Measurements from ENCODE around the gene VIPAS39. TPM values are rescaled to one million over a fixed set of nuclear protein-coding genes. Genes with fewer than 3 reads are reported as not detected.
A peak's percentile ranks its signal among the peaks of the same experiment; 100 is the strongest.

VIPAS39 gene
- total and polyA plus RNA-seq, 2 of the 13 experiments (the other 11 are each of a cell fraction or from before 2014, with no cell fraction given) = 13.3 to 21.5 TPM

DNA sequence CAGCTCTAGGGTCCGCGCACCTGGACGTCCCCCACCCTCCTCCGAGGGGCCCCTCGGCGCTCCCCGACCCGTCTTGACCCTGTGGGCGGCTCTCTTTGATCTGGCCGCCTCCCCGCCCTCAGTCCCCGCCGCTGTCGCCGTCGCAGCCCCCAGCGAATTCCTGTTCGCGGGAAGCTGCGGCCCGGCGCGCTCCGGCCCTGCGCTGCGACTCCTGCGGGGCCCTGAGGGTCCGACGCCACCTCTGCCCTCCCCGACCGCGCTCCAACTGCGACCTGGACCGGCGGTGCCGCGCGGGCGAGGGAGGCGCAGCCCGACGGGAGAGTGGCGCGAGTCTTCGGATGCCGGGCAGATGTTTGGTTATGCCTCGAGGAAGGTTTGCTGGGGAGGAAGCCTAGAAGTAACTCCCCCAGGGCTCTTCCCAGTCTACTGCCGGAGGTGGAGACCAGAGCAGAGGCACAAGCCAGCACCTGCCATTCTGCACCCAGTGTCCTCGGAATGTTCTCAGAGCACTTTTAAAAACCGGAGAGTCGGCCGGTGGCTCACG lies 41.7 kb upstream of the VIPAS39 start (continued):
- TF ChIP-seq, protein P1, sequence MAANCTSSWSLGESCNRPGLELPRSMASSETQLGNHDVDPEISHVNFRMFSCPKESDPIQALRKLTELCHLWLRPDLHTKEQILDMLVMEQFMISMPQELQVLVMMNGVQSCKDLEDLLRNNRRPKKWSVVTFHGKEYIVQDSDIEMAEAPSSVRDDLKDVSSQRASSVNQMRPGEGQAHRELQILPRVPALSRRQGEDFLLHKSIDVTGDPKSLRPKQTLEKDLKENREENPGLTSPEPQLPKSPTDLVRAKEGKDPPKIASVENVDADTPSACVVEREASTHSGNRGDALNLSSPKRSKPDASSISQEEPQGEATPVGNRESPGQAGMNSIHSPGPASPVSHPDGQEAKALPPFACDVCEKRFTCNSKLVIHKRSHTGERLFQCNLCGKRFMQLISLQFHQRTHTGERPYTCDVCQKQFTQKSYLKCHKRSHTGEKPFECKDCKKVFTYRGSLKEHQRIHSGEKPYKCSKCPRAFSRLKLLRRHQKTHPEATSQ (CRISPR knock-in tag; IDR thresholded peaks at IDR 0.05; ENCODE audit: borderline replicate concordance) = no peak
- TF ChIP-seq JDP2 (CRISPR knock-in tag; IDR thresholded peaks at IDR 0.05; ENCODE audit: borderline replicate concordance) (no peak), NCOA1 (CRISPR knock-in tag; IDR thresholded peaks at IDR 0.05) (no peak), ZNF597 (CRISPR knock-in tag; IDR thresholded peaks at IDR 0.05) (no peak), PHF21A (CRISPR knock-in tag; IDR thresholded peaks at IDR 0.05) (0 out of 2 replicates have a peak, but pooled peaks have one; percentile 45), ARNTL (CRISPR knock-in tag; IDR thresholded peaks at IDR 0.05) (peak; percentile 34; the same call in 1 of the 2 replicates), RNF2 (conservative IDR thresholded peaks at IDR 0.05; ENCODE audit: low read depth) (no peak), ZSCAN30 (CRISPR knock-in tag; IDR thresholded peaks at IDR 0.05) (no peak), ZFY (CRISPR knock-in tag; IDR thresholded peaks at IDR 0.05) (peak; percentile 55; the same call in 1 of the 2 replicates), ZNF552 (CRISPR knock-in tag; IDR thresholded peaks at IDR 0.05; ENCODE audit: borderline replicate concordance) (peak; percentile 41; the same call in 1 of the 2 replicates), ZNF558 (CRISPR knock-in tag; IDR thresholded peaks at IDR 0.05; ENCODE audit: borderline replicate concordance) (peak; percentile 52; the same call in 1 of the 2 replicates), ZNF782 (CRISPR knock-in tag; IDR thresholded peaks at IDR 0.05; ENCODE audit: borderline replicate concordance) (0 out of 2 replicates have a peak, but pooled peaks have one; percentile 45), ZNF556 (CRISPR knock-in tag; IDR thresholded peaks at IDR 0.05; ENCODE audit: borderline replicate concordance) (no peak), RNF219 (CRISPR knock-in tag; IDR thresholded peaks at IDR 0.05) (no peak), ZSCAN31 (CRISPR knock-in tag; IDR thresholded peaks at IDR 0.05; ENCODE audit: low read depth) (0 out of 2 replicates have a peak, but pooled peaks have one; percentile 9), MEIS2 (CRISPR knock-in tag; IDR thresholded peaks at IDR 0.05) (no peak), ZSCAN12 (CRISPR knock-in tag; IDR thresholded peaks at IDR 0.05) (no peak)
- TF ChIP-seq, protein P2, sequence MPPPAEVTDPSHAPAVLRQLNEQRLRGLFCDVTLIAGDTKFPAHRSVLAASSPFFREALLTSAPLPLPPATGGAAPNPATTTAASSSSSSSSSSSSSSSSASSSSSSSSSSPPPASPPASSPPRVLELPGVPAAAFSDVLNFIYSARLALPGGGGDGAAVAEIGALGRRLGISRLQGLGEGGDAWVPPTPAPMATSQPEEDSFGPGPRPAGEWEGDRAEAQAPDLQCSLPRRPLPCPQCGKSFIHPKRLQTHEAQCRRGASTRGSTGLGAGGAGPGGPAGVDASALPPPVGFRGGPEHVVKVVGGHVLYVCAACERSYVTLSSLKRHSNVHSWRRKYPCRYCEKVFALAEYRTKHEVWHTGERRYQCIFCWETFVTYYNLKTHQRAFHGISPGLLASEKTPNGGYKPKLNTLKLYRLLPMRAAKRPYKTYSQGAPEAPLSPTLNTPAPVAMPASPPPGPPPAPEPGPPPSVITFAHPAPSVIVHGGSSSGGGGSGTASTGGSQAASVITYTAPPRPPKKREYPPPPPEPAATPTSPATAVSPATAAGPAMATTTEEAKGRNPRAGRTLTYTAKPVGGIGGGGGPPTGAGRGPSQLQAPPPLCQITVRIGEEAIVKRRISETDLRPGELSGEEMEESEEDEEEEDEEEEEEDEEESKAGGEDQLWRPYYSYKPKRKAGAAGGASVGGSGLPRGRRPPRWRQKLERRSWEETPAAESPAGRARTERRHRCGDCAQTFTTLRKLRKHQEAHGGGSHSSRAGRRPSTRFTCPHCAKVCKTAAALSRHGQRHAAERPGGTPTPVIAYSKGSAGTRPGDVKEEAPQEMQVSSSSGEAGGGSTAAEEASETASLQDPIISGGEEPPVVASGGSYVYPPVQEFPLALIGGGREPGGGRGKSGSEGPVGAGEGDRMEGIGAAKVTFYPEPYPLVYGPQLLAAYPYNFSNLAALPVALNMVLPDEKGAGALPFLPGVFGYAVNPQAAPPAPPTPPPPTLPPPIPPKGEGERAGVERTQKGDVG (CRISPR knock-in tag; IDR thresholded peaks at IDR 0.05; ENCODE audit: borderline replicate concordance) = no peak
- TF ChIP-seq, protein P3, sequence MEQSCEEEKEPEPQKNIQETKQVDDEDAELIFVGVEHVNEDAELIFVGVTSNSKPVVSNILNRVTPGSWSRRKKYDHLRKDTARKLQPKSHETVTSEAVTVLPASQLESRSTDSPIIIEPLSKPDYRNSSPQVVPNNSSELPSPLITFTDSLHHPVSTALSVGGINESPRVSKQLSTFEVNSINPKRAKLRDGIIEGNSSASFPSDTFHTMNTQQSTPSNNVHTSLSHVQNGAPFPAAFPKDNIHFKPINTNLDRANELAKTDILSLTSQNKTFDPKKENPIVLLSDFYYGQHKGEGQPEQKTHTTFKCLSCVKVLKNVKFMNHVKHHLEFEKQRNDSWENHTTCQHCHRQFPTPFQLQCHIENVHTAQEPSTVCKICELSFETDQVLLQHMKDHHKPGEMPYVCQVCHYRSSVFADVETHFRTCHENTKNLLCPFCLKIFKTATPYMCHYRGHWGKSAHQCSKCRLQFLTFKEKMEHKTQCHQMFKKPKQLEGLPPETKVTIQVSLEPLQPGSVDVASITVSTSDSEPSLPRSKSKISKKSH (CRISPR knock-in tag; IDR thresholded peaks at IDR 0.05; ENCODE audit: borderline replicate concordance) = no peak
